ENCODE results near the gene CTNNA1.

GRCh38 chr5:138828556-138828955 lies 75.3 kb downstream of the CTNNA1 start:
- TF ChIP-seq POLR2A (IDR thresholded peaks at IDR 0.05; ENCODE audit: low read depth, low read length) (no peak), POLR2AphosphoS5 (IDR thresholded peaks at IDR 0.05; ENCODE audit: low read depth, low read length) (no peak)

Measured in GM12892 (cell line).